ENCODE measurements around the gene CNGA4.
"Not testable (repeated sequence)": the region's sequence is repeated elsewhere in the genome, so short reads cannot be mapped to it uniquely, and the experiment has no call there.

The CNGA4 gene

GRCh38 chr11:6225024-6225423, 13.9 kb upstream of the CNGA4 start:
- no peak for DNase-seq (ENCODE audit: low spot score)

GRCh38 chr11:6225896-6226295, 13.0 kb upstream of the CNGA4 start:
- DNase-seq (ENCODE audit: low spot score) = no peak

- DNase-seq (ENCODE audit: low spot score) = no peak
Observed at GRCh38 chr11:6228520-6228919, 10.4 kb upstream of the CNGA4 start.

- DNase-seq (ENCODE audit: low spot score) = no peak
Observed at GRCh38 chr11:6229911-6230310, 9.0 kb upstream of the CNGA4 start.

GRCh38 chr11:6232899-6233298, 6.0 kb upstream of the CNGA4 start:
- DNase-seq (ENCODE audit: low spot score) = no peak

- DNase-seq (ENCODE audit: low spot score) = peak; percentile 4
Observed at GRCh38 chr11:6233984-6234386, 4.9 kb upstream of the CNGA4 start.

GRCh38 chr11:6234387-6235107, 4.3 kb upstream of the CNGA4 start, which contains the start of gene FHIP1B:
Gene FHIP1B (minus strand): TSS chr11:6234636. CDS start chr11:6224516, 10,120 bp downstream.
- peak; percentile 99 for DNase-seq (ENCODE audit: low spot score)

- no peak for DNase-seq (ENCODE audit: low spot score)
Observed at GRCh38 chr11:6237266-6237665, 1.6 kb upstream of the CNGA4 start.

- DNase-seq (ENCODE audit: low spot score) = no peak
Observed at GRCh38 chr11:6237761-6238302, 1.1 kb upstream of the CNGA4 start.

- no peak for DNase-seq (ENCODE audit: low spot score)
Observed at GRCh38 chr11:6240139-6240538, 1.2 kb downstream of the CNGA4 start.

GRCh38 chr11:6240781-6241180, 1.9 kb downstream of the CNGA4 start:
- DNase-seq (ENCODE audit: low spot score) = no peak

GRCh38 chr11:6241316-6241715, 2.4 kb downstream of the CNGA4 start:
- DNase-seq (ENCODE audit: low spot score) = no peak

GRCh38 chr11:6245536-6245935, 6.6 kb downstream of the CNGA4 start:
- DNase-seq (ENCODE audit: low spot score) = no peak

- DNase-seq (ENCODE audit: low spot score) = no peak
Observed at GRCh38 chr11:6248248-6248647, 9.4 kb downstream of the CNGA4 start.

- DNase-seq (ENCODE audit: low spot score) = not testable (repeated sequence)
Observed at GRCh38 chr11:6248897-6249296, 10.0 kb downstream of the CNGA4 start.

- peak; percentile 74 for DNase-seq (ENCODE audit: low spot score)
Observed at GRCh38 chr11:6249770-6250555, 11.1 kb downstream of the CNGA4 start.

GRCh38 chr11:6251120-6251733, 12.3 kb downstream of the CNGA4 start:
- DNase-seq (ENCODE audit: low spot score) = peak; percentile 68

- no peak for DNase-seq (ENCODE audit: low spot score)
Observed at GRCh38 chr11:6251990-6252473, 13.1 kb downstream of the CNGA4 start.

GRCh38 chr11:6253197-6253596, 14.3 kb downstream of the CNGA4 start:
- DNase-seq (ENCODE audit: low spot score) = no peak

GRCh38 chr11:6258141-6258540, 19.3 kb downstream of the CNGA4 start:
- DNase-seq (ENCODE audit: low spot score) = no peak

GRCh38 chr11:6258571-6259081, 19.7 kb downstream of the CNGA4 start:
- no peak for DNase-seq (ENCODE audit: low spot score)

- no peak for DNase-seq (ENCODE audit: low spot score)
Observed at GRCh38 chr11:6260207-6260726, 21.4 kb downstream of the CNGA4 start.

All from RKO (cell line).